B cell (primary cell): ENCODE measurements around the gene GALNT18. TPM values are rescaled to one million over a fixed set of nuclear protein-coding genes. Genes with fewer than 3 reads are reported as not detected.
A peak's percentile ranks its signal among the peaks of the same experiment; 100 is the strongest.

Source experiments
- ATAC-seq: fragments of 200-7000 bp; cut with Tn5 transposase; one replicate; pipeline ENCODE4 v1.10.0; 2021; ENCODE audit warnings: low read depth, mild to moderate bottlenecking, moderate number of reproducible peaks, moderate library complexity
- CTCF ChIA-PET: fragments of 350-600 bp; sonication (Branson Sonifier 250); formaldehyde crosslinking; loops from one replicate; lab custom pipeline; 2021; ENCODE audit warnings: antibody characterized with exemption, inconsistent platforms; lab: Charles Lee
- POLR2A ChIA-PET: fragments of 350-600 bp; sonication (Branson Sonifier 250); formaldehyde crosslinking; loops from one replicate; lab custom pipeline; 2021; ENCODE audit warnings: antibody characterized with exemption; lab: Charles Lee
- DNase-seq: peaks from one replicate; pipeline ENCODE4 v3.0.0; 2013
- H2AFZ ChIP-seq: 2 replicates; pipeline ENCODE4 v1.6.1; 2012; ENCODE audit warnings: mild to moderate bottlenecking, low read depth, low read length; ENCODE audit not compliant: insufficient read depth, poor library complexity, severe bottlenecking
- H3K27ac ChIP-seq, 2 donors: 1 replicate in 1 of 2; 2 replicates in 1 of 2; pipeline ENCODE4 v1.5.1; 2012 to 2013; ENCODE audit warnings: low read length in 2 of 2, mild to moderate bottlenecking in 2 of 2, moderate library complexity in 1 of 2
- H3K27me3 ChIP-seq, 4 experiments: fragments of 200-600 bp in 1 of 4; sonication (generic) in 1 of 4; replicated peaks in 1 of 4; 1 replicate in 2 of 4; 2 replicates in 2 of 4; pipeline versions ENCODE4 v1.6.1 to v1.7.0; 2013 to 2016; ENCODE audit warnings: low read length in 3 of 4, mild to moderate bottlenecking in 2 of 4, mixed read lengths in 1 of 4, moderate library complexity in 1 of 4; ENCODE audit not compliant: insufficient read depth in 4 of 4, control insufficient read depth in 3 of 4; ENCODE audit errors: control extremely low read depth in 1 of 4
- H3K36me3 ChIP-seq, 2 experiments: replicated peaks in 1 of 2; 1 replicate in 1 of 2; 2 replicates in 1 of 2; pipeline versions ENCODE4 v1.6.1 to v1.7.1; 2013; ENCODE audit warnings: low read length in 1 of 2; ENCODE audit not compliant: insufficient read depth in 2 of 2, control insufficient read depth in 1 of 2; ENCODE audit errors: control extremely low read depth in 1 of 2, extremely low read depth in 1 of 2
- H3K4me1 ChIP-seq, 2 donors: fragments of 200-600 bp in 1 of 2; sonication (generic) in 1 of 2; 1 replicate in 1 of 2; 2 replicates in 1 of 2; pipeline versions ENCODE4 v1.5.1 to v1.6.1; 2013 to 2017; ENCODE audit warnings: low read length in 2 of 2; ENCODE audit not compliant: control insufficient read depth in 2 of 2, insufficient read depth in 2 of 2
- H3K4me2 ChIP-seq: replicated peaks from 2 replicates; pipeline ENCODE3; 2012; ENCODE audit warnings: mild to moderate bottlenecking, low read depth, low read length; ENCODE audit not compliant: poor library complexity, severe bottlenecking
- H3K4me3 ChIP-seq, 5 experiments: fragments of 200-600 bp in 1 of 5; sonication (generic) in 1 of 5; 1 replicate in 3 of 5; 2 replicates in 2 of 5; pipeline versions ENCODE4 v1.5.1 to v1.7.0; 2011 to 2016; ENCODE audit warnings: low read length in 4 of 5, mild to moderate bottlenecking in 4 of 5, low read depth in 2 of 5, control low read depth in 1 of 5, moderate library complexity in 1 of 5; ENCODE audit not compliant: insufficient read depth in 1 of 5; ENCODE audit errors: control extremely low read depth in 1 of 5, extremely low read depth in 1 of 5
- H3K79me2 ChIP-seq: fragments of 200-600 bp; sonication (generic); one replicate; pipeline ENCODE4 v1.6.0; 2016; ENCODE audit warnings: low read length; ENCODE audit not compliant: control insufficient read depth, insufficient read depth
- H3K9ac ChIP-seq: fragments of 200-600 bp; sonication (generic); 2 replicates; pipeline ENCODE4 v1.6.1; 2017; ENCODE audit warnings: mild to moderate bottlenecking, low read length, moderate library complexity
- H3K9me3 ChIP-seq, 3 donors: one replicate each; pipeline versions ENCODE4 v1.6.1 to v1.7.1; 2013; ENCODE audit warnings: low read length in 2 of 3; ENCODE audit not compliant: control insufficient read depth in 2 of 3, insufficient read depth in 1 of 3; ENCODE audit errors: control extremely low read depth in 1 of 3
- H4K20me1 ChIP-seq: 2 replicates; pipeline ENCODE4 v1.6.0; 2012; ENCODE audit warnings: mild to moderate bottlenecking, low read length; ENCODE audit not compliant: insufficient read depth, control insufficient read depth, poor library complexity, severe bottlenecking
- H3K27ac Mint-ChIP-seq: one replicate; pipeline ENCODE4 v1.8.0; 2021; ENCODE audit warnings: mixed read lengths
- H3K27me3 Mint-ChIP-seq: one replicate; pipeline ENCODE4 v1.8.0; 2021; ENCODE audit warnings: mixed read lengths
- H3K4me1 Mint-ChIP-seq: one replicate; pipeline ENCODE4 v1.8.0; 2021; ENCODE audit warnings: mixed read lengths
- H3K4me3 Mint-ChIP-seq: one replicate; pipeline ENCODE4 v1.8.0; 2021; ENCODE audit warnings: mixed read lengths
- H3K9me3 Mint-ChIP-seq: one replicate; pipeline ENCODE4 v1.8.0; 2022; ENCODE audit warnings: mixed read lengths; ENCODE audit not compliant: insufficient read depth
- EZH2 ChIP-seq: IDR thresholded peaks from 2 replicates; pipeline ENCODE4 v1.6.1; 2012; ENCODE audit warnings: borderline replicate concordance, low read depth, mild to moderate bottlenecking, moderate library complexity, low read length; ENCODE audit not compliant: insufficient read depth, poor library complexity, severe bottlenecking
- WGBS: methylation state at CpG from one replicate; pipeline ENCODE4 v1.1.5; 2013; ENCODE audit warnings: missing lambda C conversion rate; ENCODE audit not compliant: insufficient coverage; 5-methylcytosine and 5-hydroxymethylcytosine counted together
- intact Hi-C: fragments of 100-400 bp; cut with micrococcal nuclease; formaldehyde crosslinking; loops from one replicate; pipeline ENCODE4 v1.10.0; 2022
- polyA plus RNA-seq: library from polyadenylated mRNA; depleted of rRNA; stranded (reverse); fragments of >200 nt; gene quantifications from 2 replicates; pipeline ENCODE4 v1.2.3, GENCODE V29; 2012
- total RNA-seq, 2 donors: library from RNA; stranded (reverse); fragments of 120-200 nt in 1 of 2; gene quantifications; 1 replicate in 1 of 2; 2 replicates in 1 of 2; pipeline versions ENCODE4 v1.2.3 to v1.2.4, GENCODE V29; 2013 to 2022
- TF ChIP-seq, protein P1 (sequence below): fragments of 200-600 bp; IDR thresholded peaks from one replicate; pipeline ENCODE4 v1.8.0; 2022; ENCODE audit warnings: antibody characterized with exemption, mild to moderate bottlenecking

Gene GALNT18
- total and polyA plus RNA-seq, 2 donors (not counting 1 experiment from before 2014, with no cell fraction given) = not detected

GRCh38 chr11:11262171-11262920, 359.5 kb downstream of the GALNT18 start:
- H3K27me3 Mint-ChIP-seq = peaks cover 4% of the 10 kb centered on the region
- Histone ChIP-seq H3K4me2 (peak overlapping the region; percentile 37), H3K4me3 (no peak overlapping the region), H3K27me3 (peaks cover 0 to 2% (median 0%) of the 10 kb centered on the region in 4 experiments), H3K27ac (no peak overlapping the region), H3K79me2 (no peaks in the 10 kb centered on the region), H2AFZ (no peak overlapping the region), H3K9ac (no peak overlapping the region), H3K4me1 (peaks cover 8 to 12% of the 10 kb centered on the region in 2 donors), H3K9me3 (no peaks in the 10 kb centered on the region), H3K36me3 (no peaks in the 10 kb centered on the region), H4K20me1 (no peaks in the 10 kb centered on the region)
- WGBS = 96% methylated on average over 3 of the region's 5 CpGs
- no peak for DNase-seq
- intact Hi-C loops = no loop called here
- CTCF ChIA-PET = interaction anchor here (1.8 kb wide), 1 partner anchor 225 kb away, joined by 4 read pairs; no protein-coding TSS in a partner anchor
- POLR2A ChIA-PET = no interaction called here
- peak overlapping the region; percentile 51 for H3K4me3 Mint-ChIP-seq
- H3K4me1 Mint-ChIP-seq = peaks cover 43% of the 10 kb centered on the region
- H3K27ac Mint-ChIP-seq = peak overlapping the region; percentile 79
- H3K9me3 Mint-ChIP-seq = no peaks in the 10 kb centered on the region
- TF ChIP-seq, protein P1, sequence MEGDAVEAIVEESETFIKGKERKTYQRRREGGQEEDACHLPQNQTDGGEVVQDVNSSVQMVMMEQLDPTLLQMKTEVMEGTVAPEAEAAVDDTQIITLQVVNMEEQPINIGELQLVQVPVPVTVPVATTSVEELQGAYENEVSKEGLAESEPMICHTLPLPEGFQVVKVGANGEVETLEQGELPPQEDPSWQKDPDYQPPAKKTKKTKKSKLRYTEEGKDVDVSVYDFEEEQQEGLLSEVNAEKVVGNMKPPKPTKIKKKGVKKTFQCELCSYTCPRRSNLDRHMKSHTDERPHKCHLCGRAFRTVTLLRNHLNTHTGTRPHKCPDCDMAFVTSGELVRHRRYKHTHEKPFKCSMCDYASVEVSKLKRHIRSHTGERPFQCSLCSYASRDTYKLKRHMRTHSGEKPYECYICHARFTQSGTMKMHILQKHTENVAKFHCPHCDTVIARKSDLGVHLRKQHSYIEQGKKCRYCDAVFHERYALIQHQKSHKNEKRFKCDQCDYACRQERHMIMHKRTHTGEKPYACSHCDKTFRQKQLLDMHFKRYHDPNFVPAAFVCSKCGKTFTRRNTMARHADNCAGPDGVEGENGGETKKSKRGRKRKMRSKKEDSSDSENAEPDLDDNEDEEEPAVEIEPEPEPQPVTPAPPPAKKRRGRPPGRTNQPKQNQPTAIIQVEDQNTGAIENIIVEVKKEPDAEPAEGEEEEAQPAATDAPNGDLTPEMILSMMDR = no peak
- no peak for TF ChIP-seq EZH2
- no peak for ATAC-seq

- Histone ChIP-seq H3K9me3 (no peaks in the 10 kb centered on the region), H4K20me1 (no peaks in the 10 kb centered on the region), H3K9ac (peak overlapping the region; percentile 24), H3K4me1 (peaks cover 8 to 12% of the 10 kb centered on the region in 2 donors), H3K4me2 (peak overlapping the region; percentile 37), H3K4me3 (peak overlapping the region in 2 of 5 experiments; percentile 9 to 29), H3K79me2 (no peaks in the 10 kb centered on the region), H3K27ac (no peak overlapping the region), H2AFZ (peak overlapping the region; percentile 3), H3K36me3 (no peaks in the 10 kb centered on the region), H3K27me3 (peaks cover 0 to 2% (median 0%) of the 10 kb centered on the region in 4 experiments)
- H3K4me3 Mint-ChIP-seq = peak overlapping the region; percentile 51
- H3K9me3 Mint-ChIP-seq = no peaks in the 10 kb centered on the region
- intact Hi-C loops = no loop called here
- peak overlapping the region; percentile 79 for H3K27ac Mint-ChIP-seq
- POLR2A ChIA-PET = no interaction called here
- DNase-seq (peak; percentile 29), ATAC-seq (peak; percentile 65)
- H3K27me3 Mint-ChIP-seq = peaks cover 7% of the 10 kb centered on the region
- TF ChIP-seq, protein P1 = no peak
- no peak for TF ChIP-seq EZH2
- H3K4me1 Mint-ChIP-seq = peaks cover 43% of the 10 kb centered on the region
- CTCF ChIA-PET = interaction anchor here (1.8 kb wide), 1 partner anchor 224 kb away, joined by 4 read pairs; no protein-coding TSS in a partner anchor
- WGBS = 26% methylated on average over 5 of the region's 5 CpGs
Measured at GRCh38 chr11:11261629-11262028, 360.2 kb downstream of the GALNT18 start.
